Body of pancreas (tissue), 4 donors: Measurements from ENCODE around the gene TJP3. TPM values are rescaled to one million over a fixed set of nuclear protein-coding genes. Genes with fewer than 3 reads are reported as not detected.

Experiments
- ATAC-seq: fragments of 150-250 bp; one replicate; pipeline ENCODE4 v1.9.1; 2016
- DNase-seq, 4 donors: peaks; one replicate each; pipeline ENCODE4 v3.0.0-alpha.2; 2019
- H3K27ac ChIP-seq, 4 donors: fragments of 200-600 bp; sonication (generic); 1 replicate in 3 of 4; 2 replicates in 1 of 4; pipeline versions ENCODE4 v1.5.1 to v1.6.1; 2016 to 2019; ENCODE audit warnings: mild to moderate bottlenecking in 1 of 4, mixed read lengths in 1 of 4, moderate library complexity in 1 of 4
- H3K27me3 ChIP-seq, 2 donors: fragments of 200-600 bp; sonication (generic); one replicate each; pipeline ENCODE4 v1.6.0; 2016; ENCODE audit warnings: mild to moderate bottlenecking in 1 of 2
- H3K36me3 ChIP-seq, 2 donors: fragments of 200-600 bp; sonication (generic); replicated peaks in 1 of 2; 2 replicates each; pipeline ENCODE4 v1.5.1; 2016; ENCODE audit warnings: low read depth in 2 of 2; ENCODE audit not compliant: insufficient read depth in 1 of 2
- H3K4me1 ChIP-seq: fragments of 200-600 bp; sonication (generic); one replicate; pipeline ENCODE4 v1.6.0; 2016
- H3K4me3 ChIP-seq, 2 donors: fragments of 200-600 bp; sonication (generic); 1 replicate in 1 of 2; 2 replicates in 1 of 2; pipeline ENCODE4 v1.5.1; 2016 to 2019
- H3K9me3 ChIP-seq, 3 donors: fragments of 200-600 bp; sonication (generic); 1 replicate in 2 of 3; 2 replicates in 1 of 3; pipeline ENCODE4 v1.5.1; 2016
- POLR2A ChIP-seq, 3 donors: fragments of 450-650 bp; IDR thresholded peaks; one replicate each; pipeline ENCODE4 v1.6.1; 2016; ENCODE audit warnings: antibody characterized with exemption in 3 of 3, mild to moderate bottlenecking in 2 of 3
- WGBS, 2 donors: methylation state at CpG; one replicate each; pipeline ENCODE4 v1.1.5; 2017; 5-methylcytosine and 5-hydroxymethylcytosine counted together
- intact Hi-C: fragments of 100-400 bp; cut with DNase I; formaldehyde crosslinking; loops from one replicate; pipeline ENCODE4 v1.15.1; 2023
- total RNA-seq, 2 donors: library from RNA; depleted of rRNA; stranded (reverse); fragments of >200 nt; gene quantifications; one replicate each; pipeline ENCODE4 v1.1.0, GENCODE V29; 2016
- TF ChIP-seq, protein P1 (sequence below), 7 experiments: fragments of 450-650 bp in 4 of 7; fragments of 200-600 bp in 3 of 7; sonication (generic) in 3 of 7; IDR thresholded peaks; one replicate each; pipeline ENCODE4 v1.5.1; 2016 to 2019; ENCODE audit warnings: antibody characterized with exemption in 7 of 7

The TJP3 gene
- total RNA-seq, 2 donors from 2014 or later, result 15.8 to 21.4 TPM

DNA sequence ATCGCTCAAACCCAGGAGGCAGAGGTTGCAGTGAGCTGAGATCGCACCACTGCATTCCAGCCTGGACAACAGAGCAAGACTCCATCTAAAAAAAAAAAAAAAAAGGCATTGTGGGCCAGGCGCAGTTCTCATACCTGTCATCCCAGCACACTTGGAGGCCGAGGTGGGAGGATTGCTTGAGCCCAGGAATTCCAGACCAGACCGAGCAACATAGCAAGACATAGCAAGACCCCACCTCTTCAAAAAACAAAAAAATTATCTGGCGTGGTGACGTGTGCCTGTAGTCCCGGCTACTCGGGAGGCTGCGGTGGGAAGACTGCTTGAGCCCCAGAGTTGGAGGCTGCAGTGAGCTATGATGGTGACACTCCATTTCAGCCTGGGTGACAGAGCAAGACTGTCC lies 25.9 kb upstream of the TJP3 start:
- H3K36me3 ChIP-seq, result no peaks in the 10 kb centered on the region
- TF ChIP-seq POLR2A (IDR thresholded peaks at IDR 0.05), result no peak
- H3K27ac ChIP-seq, result no peak overlapping the region
- no peak overlapping the region for H3K4me3 ChIP-seq
- no peak for DNase-seq
- peaks cover 13% of the 10 kb centered on the region for H3K4me1 ChIP-seq
- intact Hi-C loops, result no loop called here
- ATAC-seq, result no peak
- H3K9me3 ChIP-seq, result peaks cover 0 to 6% (median 0%) of the 10 kb centered on the region in 3 donors
- H3K27me3 ChIP-seq, result no peaks in the 10 kb centered on the region
- WGBS, 2 donors, result 88 to 96% methylated on average over 10 of the region's 10 CpGs

DNA sequence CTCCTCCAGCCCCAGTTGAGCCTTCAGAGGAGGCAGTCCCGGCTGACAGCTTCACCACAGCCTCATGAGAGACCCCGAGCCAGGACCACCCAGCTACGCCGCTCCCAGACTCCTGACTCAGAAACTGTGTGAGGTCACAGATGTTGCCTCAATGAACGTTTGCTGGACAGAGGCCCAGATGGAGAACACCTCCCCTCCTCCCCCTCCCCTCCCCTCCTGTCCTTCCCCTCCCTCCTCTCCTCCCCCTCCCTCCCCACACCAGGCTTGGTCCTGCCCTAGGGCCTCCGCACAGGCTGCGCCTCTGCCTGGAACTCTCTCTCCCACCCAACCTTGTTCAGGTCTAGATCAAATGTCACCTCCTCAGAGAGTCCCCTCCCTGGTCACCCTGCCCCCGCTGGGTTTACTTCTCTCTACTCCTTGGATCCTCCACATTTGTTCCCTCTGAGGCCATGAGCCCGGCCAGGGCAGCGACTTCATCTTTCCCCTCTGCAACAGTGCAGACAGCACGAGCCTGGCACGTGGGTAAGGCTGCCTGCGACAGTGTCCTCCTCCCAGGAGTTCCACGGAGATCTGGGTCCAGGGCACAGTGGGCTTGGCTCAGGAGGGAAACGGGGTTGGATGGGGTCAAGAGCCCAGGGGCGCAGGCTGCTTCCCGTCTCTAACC lies 25.3 kb upstream of the TJP3 start:
- no peak for DNase-seq
- no peaks in the 10 kb centered on the region for H3K36me3 ChIP-seq
- 87 to 91% methylated on average over 10 to 15 of the region's 17 CpGs for WGBS, 2 donors
- TF ChIP-seq, protein P1, sequence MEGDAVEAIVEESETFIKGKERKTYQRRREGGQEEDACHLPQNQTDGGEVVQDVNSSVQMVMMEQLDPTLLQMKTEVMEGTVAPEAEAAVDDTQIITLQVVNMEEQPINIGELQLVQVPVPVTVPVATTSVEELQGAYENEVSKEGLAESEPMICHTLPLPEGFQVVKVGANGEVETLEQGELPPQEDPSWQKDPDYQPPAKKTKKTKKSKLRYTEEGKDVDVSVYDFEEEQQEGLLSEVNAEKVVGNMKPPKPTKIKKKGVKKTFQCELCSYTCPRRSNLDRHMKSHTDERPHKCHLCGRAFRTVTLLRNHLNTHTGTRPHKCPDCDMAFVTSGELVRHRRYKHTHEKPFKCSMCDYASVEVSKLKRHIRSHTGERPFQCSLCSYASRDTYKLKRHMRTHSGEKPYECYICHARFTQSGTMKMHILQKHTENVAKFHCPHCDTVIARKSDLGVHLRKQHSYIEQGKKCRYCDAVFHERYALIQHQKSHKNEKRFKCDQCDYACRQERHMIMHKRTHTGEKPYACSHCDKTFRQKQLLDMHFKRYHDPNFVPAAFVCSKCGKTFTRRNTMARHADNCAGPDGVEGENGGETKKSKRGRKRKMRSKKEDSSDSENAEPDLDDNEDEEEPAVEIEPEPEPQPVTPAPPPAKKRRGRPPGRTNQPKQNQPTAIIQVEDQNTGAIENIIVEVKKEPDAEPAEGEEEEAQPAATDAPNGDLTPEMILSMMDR (IDR thresholded peaks at IDR 0.05), result no peak
- no peak for TF ChIP-seq POLR2A (IDR thresholded peaks at IDR 0.05)
- H3K4me3 ChIP-seq, result no peak overlapping the region
- intact Hi-C loops, result no loop called here
- peaks cover 0 to 6% (median 0%) of the 10 kb centered on the region in 3 donors for H3K9me3 ChIP-seq
- H3K4me1 ChIP-seq, result peaks cover 18% of the 10 kb centered on the region
- no peak overlapping the region for H3K27ac ChIP-seq
- no peaks in the 10 kb centered on the region for H3K27me3 ChIP-seq
- no peak for ATAC-seq

DNA sequence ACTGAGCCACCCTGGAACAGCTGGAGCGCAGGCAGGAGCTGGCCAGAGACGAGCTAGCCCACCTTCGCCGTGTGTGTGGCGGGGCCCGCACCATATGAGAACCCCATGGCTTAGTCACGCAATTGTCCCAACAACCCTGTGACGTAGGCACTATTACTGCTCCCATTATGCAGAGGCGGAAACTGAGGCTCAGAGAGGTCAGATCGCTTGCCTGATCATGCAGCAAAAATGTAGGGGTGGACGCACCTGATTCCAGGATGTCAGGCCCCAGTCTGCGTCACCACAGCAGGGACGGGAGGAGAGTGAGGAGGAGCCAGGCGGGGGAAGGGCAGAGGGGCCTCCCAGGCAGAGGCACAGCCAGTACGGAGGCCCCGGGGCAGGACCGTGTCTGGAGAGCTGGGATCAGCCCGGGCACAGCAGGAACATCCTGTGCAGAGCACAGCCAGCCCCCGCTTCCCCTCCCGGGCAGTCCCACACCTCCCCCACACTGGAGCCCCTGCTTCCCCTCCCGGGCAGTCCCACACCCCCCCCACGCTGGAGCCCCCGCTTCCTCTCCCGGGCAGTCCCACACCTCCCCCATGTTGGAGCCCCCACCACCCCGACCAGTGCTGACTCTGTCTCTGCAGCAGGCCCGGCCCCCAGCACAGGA lies 24.7 kb upstream of the TJP3 start:
- H3K27me3 ChIP-seq, result no peaks in the 10 kb centered on the region
- WGBS, 2 donors, result 80 to 88% methylated on average over 3 to 20 of the region's 26 CpGs
- no peak overlapping the region for H3K27ac ChIP-seq
- intact Hi-C loops, result no loop called here
- DNase-seq (no peak), ATAC-seq (no peak)
- TF ChIP-seq POLR2A (IDR thresholded peaks at IDR 0.05), result no peak
- TF ChIP-seq, protein P1 (IDR thresholded peaks at IDR 0.05), result no peak
- H3K9me3 ChIP-seq, result peaks cover 0 to 6% (median 0%) of the 10 kb centered on the region in 3 donors
- H3K4me3 ChIP-seq, result no peak overlapping the region
- no peaks in the 10 kb centered on the region for H3K36me3 ChIP-seq
- H3K4me1 ChIP-seq, result peaks cover 25% of the 10 kb centered on the region

DNA sequence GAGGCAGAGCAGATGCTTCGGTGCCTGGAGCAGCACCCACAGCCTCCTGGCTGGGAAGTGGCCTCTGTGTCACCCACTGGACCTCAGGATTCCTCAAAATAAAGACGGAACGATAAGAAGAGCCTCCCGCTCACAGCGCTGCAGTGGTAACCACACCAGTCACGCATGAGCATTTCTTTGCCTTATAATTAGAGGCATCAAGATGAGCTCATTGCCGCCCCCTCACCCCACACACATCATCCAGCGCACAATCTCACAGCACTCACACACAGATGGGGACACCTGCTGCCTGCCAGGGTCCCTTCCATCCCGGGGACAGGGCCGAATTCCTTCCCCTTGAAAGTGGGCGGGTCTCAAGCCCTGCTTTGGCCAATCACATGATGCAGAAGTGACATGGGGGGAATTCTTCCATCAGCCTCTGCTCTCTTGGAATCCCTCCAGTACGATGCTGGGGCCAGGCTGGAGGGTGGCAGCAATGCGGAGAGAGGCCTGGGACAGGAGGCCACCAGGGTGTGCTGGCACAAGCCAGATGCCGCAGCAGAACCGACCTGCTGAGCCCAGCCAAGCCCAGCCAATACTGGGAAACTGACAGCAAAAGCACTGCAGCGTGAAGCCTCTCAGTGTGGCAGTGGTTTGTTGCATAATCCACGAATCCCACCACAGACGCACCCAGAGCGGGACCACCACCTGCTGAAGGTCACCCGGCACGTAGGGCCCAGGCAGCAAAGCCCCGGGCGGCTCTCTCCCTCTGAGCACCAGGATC lies 23.9 kb upstream of the TJP3 start:
- ATAC-seq (no peak), DNase-seq (no peak)
- 93% methylated on average over 23 of the region's 23 CpGs; no CpG with 5 or more reads in 1 of the 2 donors for WGBS, 2 donors
- Histone ChIP-seq H3K9me3 (peaks cover 0 to 6% (median 0%) of the 10 kb centered on the region in 3 donors), H3K4me1 (peaks cover 26% of the 10 kb centered on the region), H3K27me3 (no peaks in the 10 kb centered on the region), H3K36me3 (no peaks in the 10 kb centered on the region), H3K4me3 (no peak overlapping the region), H3K27ac (no peak overlapping the region)
- intact Hi-C loops, result no loop called here
- TF ChIP-seq, protein P1 (IDR thresholded peaks at IDR 0.05), result no peak
- no peak for TF ChIP-seq POLR2A (IDR thresholded peaks at IDR 0.05)

DNA sequence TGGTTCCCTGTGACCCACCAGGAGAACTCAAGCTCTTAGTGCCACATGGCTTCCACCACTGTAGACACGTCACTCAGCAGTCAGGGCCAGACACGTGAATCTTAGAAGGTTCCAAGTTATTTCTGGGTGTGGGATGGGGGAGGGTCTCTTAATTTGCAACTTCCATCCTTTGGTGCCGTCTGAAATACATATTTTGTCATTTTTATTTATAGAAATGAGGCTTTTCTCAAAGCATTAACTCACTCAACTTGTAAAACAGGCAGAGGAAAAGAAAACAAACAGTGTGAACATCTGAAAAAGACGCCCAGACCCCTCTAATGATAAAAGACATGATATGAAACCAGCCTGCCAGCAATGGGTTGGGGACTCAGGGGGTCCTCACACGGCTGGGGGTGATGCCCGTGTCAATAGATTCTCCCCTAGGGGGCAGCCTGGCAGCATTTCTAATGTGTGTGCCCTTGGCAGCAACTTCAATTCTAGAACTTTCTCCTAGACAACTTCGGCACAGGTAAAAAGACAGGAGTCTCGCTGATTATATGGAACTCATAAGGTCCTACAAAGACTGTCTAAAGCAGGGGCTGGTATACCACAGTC lies 23.3 kb upstream of the TJP3 start:
- TF ChIP-seq, protein P1 (IDR thresholded peaks at IDR 0.05), result no peak
- no peak for TF ChIP-seq POLR2A (IDR thresholded peaks at IDR 0.05)
- no peaks in the 10 kb centered on the region for H3K36me3 ChIP-seq
- no peak overlapping the region for H3K27ac ChIP-seq
- H3K4me1 ChIP-seq, result peaks cover 26% of the 10 kb centered on the region
- 86 to 90% methylated on average over 8 of the region's 8 CpGs for WGBS, 2 donors
- DNase-seq, result no peak
- intact Hi-C loops, result no loop called here
- ATAC-seq, result no peak
- no peak overlapping the region for H3K4me3 ChIP-seq
- H3K27me3 ChIP-seq, result no peaks in the 10 kb centered on the region
- H3K9me3 ChIP-seq, result peaks cover 0 to 6% (median 0%) of the 10 kb centered on the region in 3 donors
